ENCODE results near the gene AMACR. TPM values are rescaled to one million over a fixed set of nuclear protein-coding genes. Genes with fewer than 3 reads are reported as not detected.

AMACR gene
- total and polyA plus RNA-seq, 2 donors (not counting 3 experiments of a cell fraction or from before 2014, with no cell fraction given): 6.7 to 8.7 TPM

DNA sequence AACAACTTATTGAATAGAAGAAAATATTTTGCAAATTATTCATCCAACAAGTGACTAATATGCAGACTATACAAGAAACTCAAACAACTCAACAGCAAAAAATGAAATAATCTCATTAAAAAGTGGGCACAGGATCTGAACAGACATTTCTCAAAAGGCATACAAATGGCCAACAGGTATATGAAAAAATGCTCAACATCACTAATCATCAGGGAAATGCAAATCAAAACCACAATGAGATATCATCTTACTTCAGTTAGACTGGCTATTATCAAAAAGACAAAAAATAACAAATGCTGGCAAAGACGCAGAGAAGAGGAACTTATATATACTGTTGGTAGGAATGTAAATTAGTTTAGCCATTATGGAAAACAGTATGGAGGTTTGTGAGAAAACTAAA lies 1.8 kb upstream of the AMACR start:
- peaks cover 0 to 4% of the 10 kb centered on the region in 2 experiments for H3K27me3 ChIP-seq (ENCODE audit: control insufficient read depth in 2 of 2, insufficient read depth in 2 of 2, low read length in 2 of 2)
- no peak overlapping the region for H3K4me3 ChIP-seq (replicated peaks in 1 of 3; ENCODE audit: insufficient read depth in 1 of 3, low read depth in 1 of 3, low read length in 3 of 3)
- peaks cover 14% of the 10 kb centered on the region for H3K4me1 ChIP-seq (ENCODE audit: control insufficient read depth, extremely low read depth, insufficient read depth, low read length)
- dilution Hi-C loops (cut with MboI; ENCODE audit: extremely low pct_ligation_motif_present, low sequenced_read_pairs) (no loop called here), intact Hi-C loops (cut with micrococcal nuclease) (loop anchor here (2.0 kb wide), 2 partner anchors 33 to 921 kb away; partner anchors contain the start of gene C1QTNF3)
- POLR2A ChIA-PET: no interaction called here
- TF ChIP-seq, protein P1, sequence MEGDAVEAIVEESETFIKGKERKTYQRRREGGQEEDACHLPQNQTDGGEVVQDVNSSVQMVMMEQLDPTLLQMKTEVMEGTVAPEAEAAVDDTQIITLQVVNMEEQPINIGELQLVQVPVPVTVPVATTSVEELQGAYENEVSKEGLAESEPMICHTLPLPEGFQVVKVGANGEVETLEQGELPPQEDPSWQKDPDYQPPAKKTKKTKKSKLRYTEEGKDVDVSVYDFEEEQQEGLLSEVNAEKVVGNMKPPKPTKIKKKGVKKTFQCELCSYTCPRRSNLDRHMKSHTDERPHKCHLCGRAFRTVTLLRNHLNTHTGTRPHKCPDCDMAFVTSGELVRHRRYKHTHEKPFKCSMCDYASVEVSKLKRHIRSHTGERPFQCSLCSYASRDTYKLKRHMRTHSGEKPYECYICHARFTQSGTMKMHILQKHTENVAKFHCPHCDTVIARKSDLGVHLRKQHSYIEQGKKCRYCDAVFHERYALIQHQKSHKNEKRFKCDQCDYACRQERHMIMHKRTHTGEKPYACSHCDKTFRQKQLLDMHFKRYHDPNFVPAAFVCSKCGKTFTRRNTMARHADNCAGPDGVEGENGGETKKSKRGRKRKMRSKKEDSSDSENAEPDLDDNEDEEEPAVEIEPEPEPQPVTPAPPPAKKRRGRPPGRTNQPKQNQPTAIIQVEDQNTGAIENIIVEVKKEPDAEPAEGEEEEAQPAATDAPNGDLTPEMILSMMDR (IDR thresholded peaks at IDR 0.05; ENCODE audit: extremely low read depth in 1 of 2, insufficient read depth in 1 of 2, low read depth in 1 of 2, low read length in 2 of 2): no peak
- no peak for TF ChIP-seq EZH2 (IDR thresholded peaks at IDR 0.05; ENCODE audit: borderline replicate concordance, low read depth, low read length, severe bottlenecking)
- H3K4me2 ChIP-seq (ENCODE audit: insufficient read depth, low read length): no peak overlapping the region
- H3K9me3 ChIP-seq (replicated peaks; ENCODE audit: control insufficient read depth, insufficient read depth, low read length): no peaks in the 10 kb centered on the region
- no peak overlapping the region for H3K27ac ChIP-seq (ENCODE audit: insufficient read depth, low read depth, low read length)
- no peak overlapping the region for H3K9ac ChIP-seq (replicated peaks; ENCODE audit: extremely low read depth, insufficient read depth, low read length)
- FAIRE-seq: no peak
- BruUV-seq (replicated peaks): no TSS peak
- DNase-seq (ENCODE audit: low read depth, low spot score): no peak
- no peak overlapping the region for H2AFZ ChIP-seq (ENCODE audit: low read depth, low read length)
- no peaks in the 10 kb centered on the region for H3K36me3 ChIP-seq (ENCODE audit: control insufficient read depth in 2 of 2, extremely low read depth in 1 of 2, insufficient read depth in 2 of 2, low read length in 2 of 2)
- H3K79me2 ChIP-seq (ENCODE audit: control insufficient read depth, insufficient read depth, low read length): no peaks in the 10 kb centered on the region
- CTCF ChIA-PET: no interaction called here
- no peaks in the 10 kb centered on the region for H4K20me1 ChIP-seq (replicated peaks; ENCODE audit: control insufficient read depth, extremely low read depth, insufficient read depth, low read length)
- no peaks in the 10 kb centered on the region for H3K9me1 ChIP-seq (replicated peaks; ENCODE audit: control insufficient read depth, extremely low read depth, insufficient read depth, low read length)

DNA sequence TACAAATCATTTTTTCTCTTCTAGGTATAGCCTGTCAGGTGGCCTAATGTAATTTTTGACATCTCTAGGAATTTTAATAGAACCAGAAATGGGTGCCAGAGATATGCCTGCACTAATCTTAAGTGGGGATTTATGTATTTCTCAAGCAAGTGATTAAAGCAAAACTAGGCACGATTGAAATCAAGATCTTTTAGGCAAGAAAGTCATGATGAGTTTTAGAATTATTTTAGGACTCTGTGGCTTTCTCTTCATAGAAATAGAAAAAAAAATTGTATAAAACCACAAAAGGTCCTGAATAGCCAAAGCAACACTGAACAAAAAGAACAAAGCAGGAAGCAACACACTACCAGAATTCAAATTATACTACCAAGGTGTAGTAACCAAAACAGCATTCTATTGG lies 952 bp upstream of the AMACR start:
- Histone ChIP-seq H3K27me3 (ENCODE audit: control insufficient read depth in 2 of 2, insufficient read depth in 2 of 2, low read length in 2 of 2) (peaks cover 0 to 4% of the 10 kb centered on the region in 2 experiments), H3K4me3 (replicated peaks in 1 of 3; ENCODE audit: insufficient read depth in 1 of 3, low read depth in 1 of 3, low read length in 3 of 3) (peak overlapping the region; percentile 46 to 76 (median 62)), H3K36me3 (ENCODE audit: control insufficient read depth in 2 of 2, extremely low read depth in 1 of 2, insufficient read depth in 2 of 2, low read length in 2 of 2) (no peaks in the 10 kb centered on the region), H4K20me1 (replicated peaks; ENCODE audit: control insufficient read depth, extremely low read depth, insufficient read depth, low read length) (no peaks in the 10 kb centered on the region), H3K9ac (replicated peaks; ENCODE audit: extremely low read depth, insufficient read depth, low read length) (peak overlapping the region; percentile 78), H3K4me1 (ENCODE audit: control insufficient read depth, extremely low read depth, insufficient read depth, low read length) (peaks cover 14% of the 10 kb centered on the region), H3K79me2 (ENCODE audit: control insufficient read depth, insufficient read depth, low read length) (no peaks in the 10 kb centered on the region), H3K9me3 (replicated peaks; ENCODE audit: control insufficient read depth, insufficient read depth, low read length) (no peaks in the 10 kb centered on the region), H3K9me1 (replicated peaks; ENCODE audit: control insufficient read depth, extremely low read depth, insufficient read depth, low read length) (no peaks in the 10 kb centered on the region), H3K27ac (ENCODE audit: insufficient read depth, low read depth, low read length) (peak overlapping the region; percentile 30), H3K4me2 (ENCODE audit: insufficient read depth, low read length) (peak overlapping the region; percentile 68), H2AFZ (ENCODE audit: low read depth, low read length) (peak overlapping the region; percentile 82)
- intact Hi-C loops (cut with micrococcal nuclease): loop anchor here (2.0 kb wide), 2 partner anchors 34 to 922 kb away; partner anchors contain the start of gene C1QTNF3
- ChIA-PET CTCF (interaction anchor here (1.4 to 2.0 kb wide), 3 partner anchors 12 to 74 kb away, joined by 4 to 10 read pairs (median 6); no protein-coding TSS in a partner anchor), POLR2A (interaction anchor here (1.5 kb wide), 1 partner anchor 12 kb away, joined by 5 read pairs; no protein-coding TSS in a partner anchor)
- DNase-seq (ENCODE audit: low read depth, low spot score) (no peak), FAIRE-seq (no peak)
- dilution Hi-C loops (cut with MboI; ENCODE audit: extremely low pct_ligation_motif_present, low sequenced_read_pairs): no loop called here
- TF ChIP-seq MYC (IDR thresholded peaks at IDR 0.05; ENCODE audit: low read depth, low read length) (no peak), GATA2 (IDR thresholded peaks at IDR 0.05; ENCODE audit: insufficient read depth, insufficient read length, low read depth, low read length) (no peak), POLR2A (IDR thresholded peaks at IDR 0.05; ENCODE audit: low read depth, low read length) (no peak), EZH2 (IDR thresholded peaks at IDR 0.05; ENCODE audit: borderline replicate concordance, low read depth, low read length, severe bottlenecking) (no peak), POLR2AphosphoS5 (IDR thresholded peaks at IDR 0.05; ENCODE audit: insufficient read depth, low read depth, low read length) (no peak), FOS (IDR thresholded peaks at IDR 0.05; ENCODE audit: borderline replicate concordance, insufficient read depth, low read length) (no peak), JUN (IDR thresholded peaks at IDR 0.05; ENCODE audit: borderline replicate concordance, insufficient read depth, insufficient read length, low read depth) (no peak)
- TF ChIP-seq, protein P2, sequence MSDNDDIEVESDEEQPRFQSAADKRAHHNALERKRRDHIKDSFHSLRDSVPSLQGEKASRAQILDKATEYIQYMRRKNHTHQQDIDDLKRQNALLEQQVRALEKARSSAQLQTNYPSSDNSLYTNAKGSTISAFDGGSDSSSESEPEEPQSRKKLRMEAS (IDR thresholded peaks at IDR 0.05; ENCODE audit: insufficient read depth, insufficient read length): no peak
- TF ChIP-seq, protein P1 (IDR thresholded peaks at IDR 0.05; ENCODE audit: extremely low read depth in 1 of 2, insufficient read depth in 1 of 2, low read depth in 1 of 2, low read length in 2 of 2): no peak
- BruUV-seq (replicated peaks): no TSS peak
